Glomerular endothelial cell (primary cell): ENCODE measurements around the gene CCDC78. TPM values are rescaled to one million over a fixed set of nuclear protein-coding genes. Genes with fewer than 3 reads are reported as not detected.
"Not testable (repeated sequence)": the region's sequence is repeated elsewhere in the genome, so short reads cannot be mapped to it uniquely, and the experiment has no call there.

Source experiments
- DNase-seq: peaks from one replicate; pipeline ENCODE4 v3.0.0-alpha.2; 2011; ENCODE audit warnings: low read depth, low spot score; ENCODE audit errors: extremely low read depth
- total RNA-seq: library from RNA; depleted of rRNA; stranded (reverse); fragments of >200 nt; gene quantifications from 2 replicates; pipeline ENCODE4 v1.2.3, GENCODE V29; 2015

CCDC78 gene
- total RNA-seq, 1 donor from 2014 or later = 0.41 TPM

- no peak for DNase-seq
Measured at GRCh38 chr16:761625-762513, 35.6 kb upstream of the CCDC78 start.

GRCh38 chr16:760545-761343, 34.5 kb upstream of the CCDC78 start, which contains the start of gene MSLN:
MSLN (plus strand) TSS chr16:760734; CDS start chr16:762681, 1,947 bp downstream.
- no peak for DNase-seq

- DNase-seq = no peak
Measured at GRCh38 chr16:760065-760464, 33.8 kb upstream of the CCDC78 start.

GRCh38 chr16:759110-759910, 33.1 kb upstream of the CCDC78 start:
- DNase-seq = no peak

GRCh38 chr16:756428-756827, 30.2 kb upstream of the CCDC78 start:
- DNase-seq = no peak

- no peak for DNase-seq
Measured at GRCh38 chr16:754656-755055, 28.4 kb upstream of the CCDC78 start.

GRCh38 chr16:754121-754607, 27.9 kb upstream of the CCDC78 start:
- not testable (repeated sequence) for DNase-seq

GRCh38 chr16:752007-752312, 25.7 kb upstream of the CCDC78 start:
- no peak for DNase-seq

GRCh38 chr16:751152-752006, 25.1 kb upstream of the CCDC78 start:
- no peak for DNase-seq

- DNase-seq = no peak
Measured at GRCh38 chr16:750485-750884, 24.2 kb upstream of the CCDC78 start.

- no peak for DNase-seq
Measured at GRCh38 chr16:749010-749409, 22.8 kb upstream of the CCDC78 start.

GRCh38 chr16:747978-748746, 21.9 kb upstream of the CCDC78 start:
- DNase-seq = no peak

GRCh38 chr16:746637-747036, 20.4 kb upstream of the CCDC78 start:
- no peak for DNase-seq

GRCh38 chr16:745739-746138, 19.5 kb upstream of the CCDC78 start:
- DNase-seq = no peak

GRCh38 chr16:743794-744500, 17.7 kb upstream of the CCDC78 start:
- no peak for DNase-seq

- not testable (repeated sequence) for DNase-seq
Measured at GRCh38 chr16:742894-743293, 16.7 kb upstream of the CCDC78 start.

GRCh38 chr16:741986-742629, 15.9 kb upstream of the CCDC78 start:
- DNase-seq = no peak
